HEK293 (cell line): ENCODE measurements around the gene GAK.

Source experiments
- CTCF ChIA-PET: fragments of 350-600 bp; formaldehyde crosslinking; extraction: SDS; loops from one replicate; lab custom pipeline; 2021; ENCODE audit warnings: antibody characterized with exemption; lab: Yijun Ruan, JAX
- POLR2A ChIA-PET: fragments of 300-600 bp; formaldehyde crosslinking; extraction: SDS; loops from one replicate; lab custom pipeline; 2020; ENCODE audit warnings: antibody characterized with exemption, inconsistent platforms; lab: Yijun Ruan, JAX
- H3K27ac ChIP-seq: fragments of 200-500 bp; sonication (Bioruptor generic); 2 replicates; pipeline ENCODE4 v1.5.1; 2014; ENCODE audit warnings: low read depth, low read length, control low read depth, inconsistent platforms; ENCODE audit errors: extremely low read depth
- H3K36me3 ChIP-seq, 2 experiments: fragments of 200-500 bp in 1 of 2; sonication (Bioruptor generic) in 1 of 2; 1 replicate in 1 of 2; 2 replicates in 1 of 2; pipeline ENCODE4 v1.5.1; 2014 to 2017; ENCODE audit warnings: inconsistent platforms in 2 of 2, low read length in 2 of 2; ENCODE audit not compliant: control insufficient read depth in 2 of 2, insufficient read depth in 1 of 2
- H3K4me1 ChIP-seq: fragments of 200-500 bp; sonication (Bioruptor generic); 2 replicates; pipeline ENCODE4 v1.5.1; 2014; ENCODE audit warnings: mild to moderate bottlenecking, low read length, inconsistent platforms; ENCODE audit not compliant: control insufficient read depth, insufficient read depth
- H3K4me3 ChIP-seq: 2 replicates; pipeline ENCODE4 v1.5.1; 2011; ENCODE audit warnings: low read depth, mild to moderate bottlenecking, control low read depth, low read length, moderate library complexity
- H3K9me3 ChIP-seq: fragments of 200-500 bp; sonication (Bioruptor generic); 2 replicates; pipeline ENCODE4 v1.5.1; 2014; ENCODE audit warnings: low read depth, low read length, inconsistent platforms; ENCODE audit not compliant: control insufficient read depth, insufficient read depth
- BCL11B ChIP-seq: fragments of 450-650 bp; formaldehyde crosslinking; IDR thresholded peaks from 2 replicates; pipeline ENCODE4 v1.5.1; 2016; ENCODE audit warnings: low read depth, missing biosample characterization, missing genetic modification characterization
- GLI2 ChIP-seq: fragments of 450-650 bp; formaldehyde crosslinking; IDR thresholded peaks from 2 replicates; pipeline ENCODE4; 2017; ENCODE audit warnings: missing biosample characterization, missing genetic modification characterization, low read depth, borderline replicate concordance
- HIC1 ChIP-seq: fragments of 450-650 bp; formaldehyde crosslinking; IDR thresholded peaks from 2 replicates; pipeline ENCODE4 v1.5.1; 2016; ENCODE audit warnings: missing biosample characterization, missing genetic modification characterization
- HOXD13 ChIP-seq: sonication (generic); formaldehyde crosslinking; IDR thresholded peaks from 2 replicates; pipeline ENCODE4 v1.8.0; 2022; ENCODE audit warnings: missing genetic modification reagents, borderline replicate concordance
- IKZF3 ChIP-seq: fragments of 450-650 bp; IDR thresholded peaks from 2 replicates; pipeline ENCODE4 v1.5.0; 2018; ENCODE audit warnings: missing biosample characterization, mild to moderate bottlenecking, missing genetic modification characterization, moderate library complexity
- KLF10 ChIP-seq: fragments of 450-650 bp; IDR thresholded peaks from 2 replicates; pipeline ENCODE4 v1.5.1; 2018; ENCODE audit warnings: missing biosample characterization, mild to moderate bottlenecking, missing genetic modification characterization
- KLF8 ChIP-seq: fragments of 450-650 bp; formaldehyde crosslinking; IDR thresholded peaks from 2 replicates; pipeline ENCODE4 v1.5.1; 2016; ENCODE audit warnings: missing biosample characterization, missing genetic modification characterization
- OSR2 ChIP-seq: fragments of 450-650 bp; formaldehyde crosslinking; IDR thresholded peaks from 2 replicates; pipeline ENCODE4 v1.5.1; 2016; ENCODE audit warnings: missing biosample characterization, missing genetic modification characterization
- ZNF10 ChIP-seq: fragments of 450-650 bp; formaldehyde crosslinking; IDR thresholded peaks from 2 replicates; pipeline ENCODE4 v1.5.1; 2017; ENCODE audit warnings: missing biosample characterization, missing genetic modification characterization
- ZNF140 ChIP-seq: fragments of 450-650 bp; formaldehyde crosslinking; IDR thresholded peaks from 2 replicates; pipeline ENCODE4 v1.5.1; 2016; ENCODE audit warnings: missing biosample characterization, missing genetic modification characterization
- ZNF2 ChIP-seq: fragments of 450-650 bp; formaldehyde crosslinking; IDR thresholded peaks from 2 replicates; pipeline ENCODE4 v1.5.1; 2016; ENCODE audit warnings: missing biosample characterization, missing genetic modification characterization
- ZNF214 ChIP-seq: fragments of 450-650 bp; formaldehyde crosslinking; IDR thresholded peaks from 2 replicates; pipeline ENCODE4 v1.5.1; 2017; ENCODE audit warnings: missing biosample characterization, mild to moderate bottlenecking, missing genetic modification characterization, borderline replicate concordance
- ZNF391 ChIP-seq: fragments of 450-650 bp; formaldehyde crosslinking; IDR thresholded peaks from 2 replicates; pipeline ENCODE4 v1.5.1; 2016; ENCODE audit warnings: low read depth, missing biosample characterization, missing genetic modification characterization, borderline replicate concordance
- ZNF394 ChIP-seq: fragments of 450-650 bp; formaldehyde crosslinking; IDR thresholded peaks from 2 replicates; pipeline ENCODE4 v1.5.1; 2016; ENCODE audit warnings: missing biosample characterization, missing genetic modification characterization, mild to moderate bottlenecking, moderate library complexity, borderline replicate concordance
- ZNF692 ChIP-seq: fragments of 450-650 bp; formaldehyde crosslinking; IDR thresholded peaks from 2 replicates; pipeline ENCODE4 v1.5.1; 2016; ENCODE audit warnings: missing biosample characterization, missing genetic modification characterization
- ZNF785 ChIP-seq: fragments of 450-650 bp; formaldehyde crosslinking; IDR thresholded peaks from 2 replicates; pipeline ENCODE4 v1.5.1; 2016; ENCODE audit warnings: missing biosample characterization, missing genetic modification characterization
- ZNF830 ChIP-seq: fragments of 450-650 bp; IDR thresholded peaks from 2 replicates; pipeline ENCODE4 v1.5.0; 2018; ENCODE audit warnings: missing biosample characterization, missing genetic modification characterization, low read depth, mild to moderate bottlenecking, moderate library complexity
- TF ChIP-seq, protein P1 (sequence below): fragments of 450-650 bp; formaldehyde crosslinking; IDR thresholded peaks from 2 replicates; pipeline ENCODE4 v1.5.1; 2017; ENCODE audit warnings: missing biosample characterization, missing genetic modification characterization
- TF ChIP-seq, protein P2 (sequence below): fragments of 450-650 bp; formaldehyde crosslinking; IDR thresholded peaks from 2 replicates; pipeline ENCODE4 v1.5.1; 2017; ENCODE audit warnings: missing biosample characterization, missing genetic modification characterization

The GAK gene

GRCh38 chr4:947491-947971 is 15.4 kb upstream of the GAK start:
- CTCF ChIA-PET = no interaction called here
- Histone ChIP-seq H3K9me3 (no peaks in the 10 kb centered on the region), H3K4me3 (no peak overlapping the region), H3K27ac (no peak overlapping the region), H3K4me1 (0 out of 2 replicates have a peak, but pooled peaks cover 3% of the 10 kb centered on the region), H3K36me3 (no peaks in the 10 kb centered on the region)
- POLR2A ChIA-PET = no interaction called here
- TF ChIP-seq ZNF391 (tag by site-specific recombination) = no peak
- TF ChIP-seq HIC1 (tag by site-specific recombination) = no peak
- no peak for TF ChIP-seq ZNF785 (tag by site-specific recombination)
- TF ChIP-seq ZNF214 (tag by site-specific recombination) = no peak
- no peak for TF ChIP-seq ZNF394
- TF ChIP-seq KLF10 (tag by site-specific recombination) = no peak
- no peak for TF ChIP-seq GLI2 (tag by site-specific recombination)
- no peak for TF ChIP-seq ZNF692
- TF ChIP-seq ZNF2 (tag by site-specific recombination) = no peak

- TF ChIP-seq KLF8 (tag by site-specific recombination) (no peak), BCL11B (no peak), HOXD13 (CRISPR knock-in tag) (no peak), HIC1 (tag by site-specific recombination) (no peak)
- Histone ChIP-seq H3K4me1 (0 out of 2 replicates have a peak, but pooled peaks cover 3% of the 10 kb centered on the region), H3K4me3 (no peak overlapping the region), H3K9me3 (no peaks in the 10 kb centered on the region), H3K36me3 (no peaks in the 10 kb centered on the region), H3K27ac (no peak overlapping the region)
- POLR2A ChIA-PET = no interaction called here
- CTCF ChIA-PET = no interaction called here
Measured at GRCh38 chr4:946517-947471, 14.7 kb upstream of the GAK start.

DNA sequence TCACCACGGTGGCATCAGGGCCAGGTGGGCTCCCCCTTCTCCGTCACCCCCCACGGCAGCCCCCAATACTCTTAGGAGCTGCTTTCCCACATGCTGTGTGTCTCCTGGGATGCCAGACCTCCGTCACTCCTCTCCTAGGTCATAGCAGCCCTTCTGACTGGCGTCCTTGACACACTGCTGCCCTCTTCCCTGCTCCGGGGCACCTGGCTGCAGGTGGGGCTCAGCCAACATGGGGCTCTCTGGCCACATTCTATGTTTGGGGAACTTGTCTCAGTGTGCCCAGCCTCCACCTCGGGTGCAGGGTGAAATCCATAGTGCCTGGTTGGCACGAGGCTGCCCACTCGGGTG is 14.0 kb upstream of the GAK start:
- Histone ChIP-seq H3K4me1 (0 out of 2 replicates have a peak, but pooled peaks cover 3% of the 10 kb centered on the region), H3K9me3 (no peaks in the 10 kb centered on the region), H3K27ac (no peak overlapping the region), H3K4me3 (no peak overlapping the region), H3K36me3 (no peaks in the 10 kb centered on the region)
- POLR2A ChIA-PET = no interaction called here
- CTCF ChIA-PET = no interaction called here
- TF ChIP-seq ZNF10 (no peak), IKZF3 (tag by site-specific recombination) (no peak), ZNF830 (no peak), OSR2 (tag by site-specific recombination) (no peak), ZNF140 (tag by site-specific recombination) (no peak)
- TF ChIP-seq, protein P1, sequence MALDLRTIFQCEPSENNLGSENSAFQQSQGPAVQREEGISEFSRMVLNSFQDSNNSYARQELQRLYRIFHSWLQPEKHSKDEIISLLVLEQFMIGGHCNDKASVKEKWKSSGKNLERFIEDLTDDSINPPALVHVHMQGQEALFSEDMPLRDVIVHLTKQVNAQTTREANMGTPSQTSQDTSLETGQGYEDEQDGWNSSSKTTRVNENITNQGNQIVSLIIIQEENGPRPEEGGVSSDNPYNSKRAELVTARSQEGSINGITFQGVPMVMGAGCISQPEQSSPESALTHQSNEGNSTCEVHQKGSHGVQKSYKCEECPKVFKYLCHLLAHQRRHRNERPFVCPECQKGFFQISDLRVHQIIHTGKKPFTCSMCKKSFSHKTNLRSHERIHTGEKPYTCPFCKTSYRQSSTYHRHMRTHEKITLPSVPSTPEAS (tag by site-specific recombination) = no peak
- TF ChIP-seq, protein P2, sequence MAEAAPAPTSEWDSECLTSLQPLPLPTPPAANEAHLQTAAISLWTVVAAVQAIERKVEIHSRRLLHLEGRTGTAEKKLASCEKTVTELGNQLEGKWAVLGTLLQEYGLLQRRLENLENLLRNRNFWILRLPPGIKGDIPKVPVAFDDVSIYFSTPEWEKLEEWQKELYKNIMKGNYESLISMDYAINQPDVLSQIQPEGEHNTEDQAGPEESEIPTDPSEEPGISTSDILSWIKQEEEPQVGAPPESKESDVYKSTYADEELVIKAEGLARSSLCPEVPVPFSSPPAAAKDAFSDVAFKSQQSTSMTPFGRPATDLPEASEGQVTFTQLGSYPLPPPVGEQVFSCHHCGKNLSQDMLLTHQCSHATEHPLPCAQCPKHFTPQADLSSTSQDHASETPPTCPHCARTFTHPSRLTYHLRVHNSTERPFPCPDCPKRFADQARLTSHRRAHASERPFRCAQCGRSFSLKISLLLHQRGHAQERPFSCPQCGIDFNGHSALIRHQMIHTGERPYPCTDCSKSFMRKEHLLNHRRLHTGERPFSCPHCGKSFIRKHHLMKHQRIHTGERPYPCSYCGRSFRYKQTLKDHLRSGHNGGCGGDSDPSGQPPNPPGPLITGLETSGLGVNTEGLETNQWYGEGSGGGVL (tag by site-specific recombination) = no peak
